CD14-positive monocyte (primary cell): ENCODE data around the gene MTARC1. TPM values are rescaled to one million over a fixed set of nuclear protein-coding genes. Genes with fewer than 3 reads are reported as not detected.

Source experiments
- DNase-seq, 3 donors: peaks; one replicate each; pipeline ENCODE4 v3.0.0-alpha.2; 2011 to 2022
- H2AFZ ChIP-seq: 2 replicates; pipeline ENCODE4 v1.6.0; 2012; ENCODE audit warnings: mild to moderate bottlenecking, low read depth, low read length, inconsistent platforms; ENCODE audit not compliant: insufficient read depth, poor library complexity, severe bottlenecking
- H3K27ac ChIP-seq, 2 donors: 1 replicate in 1 of 2; 2 replicates in 1 of 2; pipeline ENCODE4 v1.5.1; 2012 to 2013; ENCODE audit warnings: low read length in 2 of 2, control low read depth in 1 of 2, inconsistent platforms in 1 of 2, low read depth in 1 of 2, mild to moderate bottlenecking in 1 of 2
- H3K27me3 ChIP-seq, 2 donors: one replicate each; pipeline versions ENCODE4 v1.6.0 to v1.6.1; 2011 to 2013; ENCODE audit warnings: low read length in 2 of 2; ENCODE audit not compliant: control insufficient read depth in 2 of 2, insufficient read depth in 2 of 2
- H3K36me3 ChIP-seq, 2 donors: replicated peaks in 1 of 2; 1 replicate in 1 of 2; 2 replicates in 1 of 2; pipeline versions ENCODE4 v1.5.1 to v1.6.1; 2012 to 2013; ENCODE audit warnings: low read length in 2 of 2, control low read depth in 1 of 2, inconsistent platforms in 1 of 2, mild to moderate bottlenecking in 1 of 2; ENCODE audit not compliant: insufficient read depth in 2 of 2, control insufficient read depth in 1 of 2
- H3K4me1 ChIP-seq, 2 donors: 1 replicate in 1 of 2; 2 replicates in 1 of 2; pipeline versions ENCODE4 v1.5.1 to v1.6.1; 2012 to 2013; ENCODE audit warnings: low read length in 2 of 2, control low read depth in 1 of 2, inconsistent platforms in 1 of 2, mild to moderate bottlenecking in 1 of 2, moderate library complexity in 1 of 2; ENCODE audit not compliant: insufficient read depth in 2 of 2, control insufficient read depth in 1 of 2
- H3K4me2 ChIP-seq: replicated peaks from 2 replicates; pipeline ENCODE3; 2012; ENCODE audit warnings: low read length, moderate library complexity, mild to moderate bottlenecking; ENCODE audit not compliant: poor library complexity, severe bottlenecking; ENCODE audit errors: extremely low read depth
- H3K4me3 ChIP-seq, 3 experiments: fragments of 200-600 bp in 1 of 3; sonication (generic) in 1 of 3; replicated peaks in 1 of 3; 1 replicate in 2 of 3; 2 replicates in 1 of 3; pipeline ENCODE4 v1.5.1; 2011 to 2013; ENCODE audit warnings: low read length in 3 of 3, mild to moderate bottlenecking in 3 of 3, control low read depth in 2 of 3, low read depth in 2 of 3, inconsistent platforms in 1 of 3, moderate library complexity in 1 of 3
- H3K79me2 ChIP-seq: 2 replicates; pipeline ENCODE4 v1.6.0; 2012; ENCODE audit warnings: mild to moderate bottlenecking, control low read depth, inconsistent platforms, low read length, moderate library complexity; ENCODE audit not compliant: insufficient read depth
- H3K9ac ChIP-seq: 2 replicates; pipeline ENCODE4 v1.6.0; 2017; ENCODE audit warnings: low read length, mild to moderate bottlenecking; ENCODE audit not compliant: insufficient read depth, poor library complexity, severe bottlenecking
- H3K9me3 ChIP-seq, 2 donors: replicated peaks in 1 of 2; 1 replicate in 1 of 2; 2 replicates in 1 of 2; pipeline versions ENCODE4 v1.5.1 to v1.6.1; 2012 to 2013; ENCODE audit warnings: low read length in 2 of 2, control low read depth in 1 of 2; ENCODE audit not compliant: control insufficient read depth in 1 of 2, insufficient read depth in 1 of 2
- H4K20me1 ChIP-seq: 2 replicates; pipeline ENCODE4 v1.6.0; 2012; ENCODE audit warnings: mild to moderate bottlenecking, low read length, control low read depth, moderate library complexity; ENCODE audit not compliant: insufficient read depth
- H3K27ac Mint-ChIP-seq, 7 donors: one replicate each; pipeline ENCODE4 v1.8.0; 2020; ENCODE audit warnings: mild to moderate bottlenecking in 7 of 7, mixed read lengths in 7 of 7, moderate library complexity in 6 of 7, inconsistent platforms in 2 of 7
- H3K27me3 Mint-ChIP-seq, 3 donors: one replicate each; pipeline ENCODE4 v1.8.0; 2021 to 2022; ENCODE audit warnings: low read depth in 3 of 3, mild to moderate bottlenecking in 3 of 3, mixed read lengths in 3 of 3, moderate library complexity in 3 of 3, inconsistent platforms in 1 of 3
- H3K36me3 Mint-ChIP-seq, 2 donors: one replicate each; pipeline ENCODE4 v1.8.0; 2020; ENCODE audit warnings: mixed read lengths in 2 of 2, inconsistent platforms in 1 of 2, mild to moderate bottlenecking in 1 of 2
- H3K4me1 Mint-ChIP-seq: one replicate; pipeline ENCODE4 v1.8.0; 2020; ENCODE audit warnings: mild to moderate bottlenecking, mixed read lengths
- H3K4me3 Mint-ChIP-seq, 2 donors: one replicate each; pipeline ENCODE4 v1.8.0; 2020; ENCODE audit warnings: mild to moderate bottlenecking in 2 of 2, mixed read lengths in 2 of 2, moderate library complexity in 1 of 2
- H3K9me3 Mint-ChIP-seq, 7 donors: one replicate each; pipeline ENCODE4 v1.8.0; 2020 to 2022; ENCODE audit warnings: mixed read lengths in 7 of 7, mild to moderate bottlenecking in 6 of 7, moderate library complexity in 6 of 7, inconsistent platforms in 2 of 7
- CTCF ChIP-seq: fragments of 200-600 bp; IDR thresholded peaks from one replicate; pipeline ENCODE4 v1.8.0; 2022; ENCODE audit warnings: antibody characterized with exemption, mild to moderate bottlenecking
- WGBS: methylation state at CpG from one replicate; pipeline ENCODE4 v1.1.5; 2013; ENCODE audit warnings: missing lambda C conversion rate; ENCODE audit not compliant: insufficient coverage; 5-methylcytosine and 5-hydroxymethylcytosine counted together
- intact Hi-C, 2 donors: fragments of 100-400 bp; cut with micrococcal nuclease; formaldehyde crosslinking; loops; one replicate each; pipeline versions ENCODE4 v1.15.0 to v1.15.1; 2023
- polyA plus RNA-seq, 3 donors: library from polyadenylated mRNA; depleted of rRNA in 1 of 3; unstranded in 2 of 3; stranded (reverse) in 1 of 3; fragments of 300-500 nt in 2 of 3; fragments of >200 nt in 1 of 3; fragmentation: Illumina TruSeq in 2 of 3; gene quantifications; 1 replicate in 2 of 3; 2 replicates in 1 of 3; pipeline ENCODE4 v1.2.3, GENCODE V29; 2012 to 2021

The MTARC1 gene
- polyA plus RNA-seq, 3 donors, result 25.2 to 80.6 (median 70.9) TPM

GRCh38 chr1:220759147-220759546 lies 27.6 kb upstream of the MTARC1 start:
- no peaks in the 10 kb centered on the region for H3K9me3 ChIP-seq
- no peaks in the 10 kb centered on the region for H4K20me1 ChIP-seq
- Mint-ChIP-seq H3K4me1 (peaks cover 20% of the 10 kb centered on the region), H3K9me3 (peaks cover 0 to 2% (median 0%) of the 10 kb centered on the region in 7 donors), H3K4me3 (no peak overlapping the region), H3K27ac (no peak overlapping the region), H3K36me3 (peaks cover 4 to 8% of the 10 kb centered on the region in 2 donors), H3K27me3 (peaks cover 0 to 7% (median 1%) of the 10 kb centered on the region in 3 donors)
- no peaks in the 10 kb centered on the region for H3K79me2 ChIP-seq
- no peak overlapping the region for H3K4me3 ChIP-seq
- intact Hi-C loops, result no loop called here
- WGBS, result 100% methylated on average over 3 of the region's 3 CpGs
- no peak for TF ChIP-seq CTCF
- no peaks in the 10 kb centered on the region for H3K27me3 ChIP-seq
- H3K27ac ChIP-seq, result no peak overlapping the region
- no peak for DNase-seq
- peaks cover 0 to 5% of the 10 kb centered on the region in 2 donors for H3K4me1 ChIP-seq
- H2AFZ ChIP-seq, result no peak overlapping the region
- H3K36me3 ChIP-seq, result no peaks in the 10 kb centered on the region
- no peak overlapping the region for H3K4me2 ChIP-seq
- no peak overlapping the region for H3K9ac ChIP-seq

DNA sequence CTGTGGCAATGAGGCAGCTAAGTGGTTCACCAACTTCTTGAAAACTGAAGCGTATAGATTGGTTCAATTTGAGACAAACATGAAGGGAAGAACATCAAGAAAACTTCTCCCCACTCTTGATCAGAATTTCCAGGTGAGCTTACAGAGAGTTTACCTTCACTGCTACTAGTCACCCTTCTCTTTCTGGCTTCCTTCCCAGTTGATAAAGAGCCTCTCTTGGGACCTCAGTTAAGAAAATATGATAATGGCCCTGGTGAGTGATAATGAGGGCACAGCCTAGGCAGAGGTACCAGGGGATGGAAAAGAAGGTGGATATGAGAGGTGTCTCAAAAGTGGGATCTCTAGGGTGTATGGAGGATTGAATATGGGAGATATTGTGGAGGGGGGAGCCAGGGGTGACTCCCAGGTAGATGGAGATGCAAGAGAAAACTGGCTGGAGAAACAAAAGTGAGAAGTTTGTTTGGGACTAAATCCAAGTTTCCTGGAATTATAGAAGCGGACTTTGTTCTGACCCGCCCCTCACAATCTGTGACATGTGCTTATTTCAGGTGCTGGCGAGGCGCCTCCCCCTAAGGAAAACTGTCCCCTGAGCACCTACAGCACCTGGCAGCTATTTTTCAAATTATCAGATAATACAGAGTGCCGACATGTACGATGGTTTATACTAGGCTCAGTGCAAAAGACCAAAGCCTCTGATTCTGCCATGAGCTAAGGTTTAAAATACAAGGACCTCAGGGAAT lies 24.9 kb upstream of the MTARC1 start:
- intact Hi-C loops, result no loop called here
- Histone ChIP-seq H3K4me3 (no peak overlapping the region), H3K27me3 (no peaks in the 10 kb centered on the region), H3K36me3 (no peaks in the 10 kb centered on the region), H4K20me1 (no peaks in the 10 kb centered on the region), H3K4me2 (no peak overlapping the region), H3K4me1 (peaks cover under 1 to 7% of the 10 kb centered on the region in 2 donors), H3K9me3 (no peaks in the 10 kb centered on the region), H2AFZ (no peak overlapping the region), H3K79me2 (no peaks in the 10 kb centered on the region), H3K9ac (no peak overlapping the region), H3K27ac (no peak overlapping the region)
- Mint-ChIP-seq H3K9me3 (peaks cover 0 to 2% (median 0%) of the 10 kb centered on the region in 7 donors), H3K4me3 (no peak overlapping the region), H3K27ac (no peak overlapping the region), H3K4me1 (peaks cover 8% of the 10 kb centered on the region), H3K27me3 (peaks cover 1 to 3% (median 3%) of the 10 kb centered on the region in 3 donors), H3K36me3 (peaks cover 4% of the 10 kb centered on the region in 2 donors)
- 100% methylated on average over 2 of the region's 7 CpGs for WGBS
- DNase-seq, result no peak
- no peak for TF ChIP-seq CTCF
